B cell (primary cell): ENCODE measurements around the gene SFMBT2. TPM values are rescaled to one million over a fixed set of nuclear protein-coding genes. Genes with fewer than 3 reads are reported as not detected.

Source experiments
- ATAC-seq: fragments of 200-7000 bp; cut with Tn5 transposase; one replicate; pipeline ENCODE4 v1.10.0; 2021; ENCODE audit warnings: low read depth, mild to moderate bottlenecking, moderate number of reproducible peaks, moderate library complexity
- CTCF ChIA-PET: fragments of 350-600 bp; sonication (Branson Sonifier 250); formaldehyde crosslinking; loops from one replicate; lab custom pipeline; 2021; ENCODE audit warnings: antibody characterized with exemption, inconsistent platforms; lab: Charles Lee
- POLR2A ChIA-PET: fragments of 350-600 bp; sonication (Branson Sonifier 250); formaldehyde crosslinking; loops from one replicate; lab custom pipeline; 2021; ENCODE audit warnings: antibody characterized with exemption; lab: Charles Lee
- DNase-seq: peaks from one replicate; pipeline ENCODE4 v3.0.0; 2013
- H2AFZ ChIP-seq: 2 replicates; pipeline ENCODE4 v1.6.1; 2012; ENCODE audit warnings: mild to moderate bottlenecking, low read depth, low read length; ENCODE audit not compliant: insufficient read depth, poor library complexity, severe bottlenecking
- H3K27ac ChIP-seq, 2 donors: 1 replicate in 1 of 2; 2 replicates in 1 of 2; pipeline ENCODE4 v1.5.1; 2012 to 2013; ENCODE audit warnings: low read length in 2 of 2, mild to moderate bottlenecking in 2 of 2, moderate library complexity in 1 of 2
- H3K27me3 ChIP-seq, 4 experiments: fragments of 200-600 bp in 1 of 4; sonication (generic) in 1 of 4; replicated peaks in 1 of 4; 1 replicate in 2 of 4; 2 replicates in 2 of 4; pipeline versions ENCODE4 v1.6.1 to v1.7.0; 2013 to 2016; ENCODE audit warnings: low read length in 3 of 4, mild to moderate bottlenecking in 2 of 4, mixed read lengths in 1 of 4, moderate library complexity in 1 of 4; ENCODE audit not compliant: insufficient read depth in 4 of 4, control insufficient read depth in 3 of 4; ENCODE audit errors: control extremely low read depth in 1 of 4
- H3K36me3 ChIP-seq, 2 experiments: replicated peaks in 1 of 2; 1 replicate in 1 of 2; 2 replicates in 1 of 2; pipeline versions ENCODE4 v1.6.1 to v1.7.1; 2013; ENCODE audit warnings: low read length in 1 of 2; ENCODE audit not compliant: insufficient read depth in 2 of 2, control insufficient read depth in 1 of 2; ENCODE audit errors: control extremely low read depth in 1 of 2, extremely low read depth in 1 of 2
- H3K4me1 ChIP-seq, 2 donors: fragments of 200-600 bp in 1 of 2; sonication (generic) in 1 of 2; 1 replicate in 1 of 2; 2 replicates in 1 of 2; pipeline versions ENCODE4 v1.5.1 to v1.6.1; 2013 to 2017; ENCODE audit warnings: low read length in 2 of 2; ENCODE audit not compliant: control insufficient read depth in 2 of 2, insufficient read depth in 2 of 2
- H3K4me2 ChIP-seq: replicated peaks from 2 replicates; pipeline ENCODE3; 2012; ENCODE audit warnings: mild to moderate bottlenecking, low read depth, low read length; ENCODE audit not compliant: poor library complexity, severe bottlenecking
- H3K4me3 ChIP-seq, 5 experiments: fragments of 200-600 bp in 1 of 5; sonication (generic) in 1 of 5; 1 replicate in 3 of 5; 2 replicates in 2 of 5; pipeline versions ENCODE4 v1.5.1 to v1.7.0; 2011 to 2016; ENCODE audit warnings: low read length in 4 of 5, mild to moderate bottlenecking in 4 of 5, low read depth in 2 of 5, control low read depth in 1 of 5, moderate library complexity in 1 of 5; ENCODE audit not compliant: insufficient read depth in 1 of 5; ENCODE audit errors: control extremely low read depth in 1 of 5, extremely low read depth in 1 of 5
- H3K79me2 ChIP-seq: fragments of 200-600 bp; sonication (generic); one replicate; pipeline ENCODE4 v1.6.0; 2016; ENCODE audit warnings: low read length; ENCODE audit not compliant: control insufficient read depth, insufficient read depth
- H3K9ac ChIP-seq: fragments of 200-600 bp; sonication (generic); 2 replicates; pipeline ENCODE4 v1.6.1; 2017; ENCODE audit warnings: mild to moderate bottlenecking, low read length, moderate library complexity
- H3K9me3 ChIP-seq, 3 donors: one replicate each; pipeline versions ENCODE4 v1.6.1 to v1.7.1; 2013; ENCODE audit warnings: low read length in 2 of 3; ENCODE audit not compliant: control insufficient read depth in 2 of 3, insufficient read depth in 1 of 3; ENCODE audit errors: control extremely low read depth in 1 of 3
- H4K20me1 ChIP-seq: 2 replicates; pipeline ENCODE4 v1.6.0; 2012; ENCODE audit warnings: mild to moderate bottlenecking, low read length; ENCODE audit not compliant: insufficient read depth, control insufficient read depth, poor library complexity, severe bottlenecking
- H3K27ac Mint-ChIP-seq: one replicate; pipeline ENCODE4 v1.8.0; 2021; ENCODE audit warnings: mixed read lengths
- H3K27me3 Mint-ChIP-seq: one replicate; pipeline ENCODE4 v1.8.0; 2021; ENCODE audit warnings: mixed read lengths
- H3K4me1 Mint-ChIP-seq: one replicate; pipeline ENCODE4 v1.8.0; 2021; ENCODE audit warnings: mixed read lengths
- H3K4me3 Mint-ChIP-seq: one replicate; pipeline ENCODE4 v1.8.0; 2021; ENCODE audit warnings: mixed read lengths
- H3K9me3 Mint-ChIP-seq: one replicate; pipeline ENCODE4 v1.8.0; 2022; ENCODE audit warnings: mixed read lengths; ENCODE audit not compliant: insufficient read depth
- CTCF ChIP-seq: fragments of 200-600 bp; IDR thresholded peaks from one replicate; pipeline ENCODE4 v1.8.0; 2022; ENCODE audit warnings: antibody characterized with exemption, mild to moderate bottlenecking
- EZH2 ChIP-seq: IDR thresholded peaks from 2 replicates; pipeline ENCODE4 v1.6.1; 2012; ENCODE audit warnings: borderline replicate concordance, low read depth, mild to moderate bottlenecking, moderate library complexity, low read length; ENCODE audit not compliant: insufficient read depth, poor library complexity, severe bottlenecking
- WGBS: methylation state at CpG from one replicate; pipeline ENCODE4 v1.1.5; 2013; ENCODE audit warnings: missing lambda C conversion rate; ENCODE audit not compliant: insufficient coverage; 5-methylcytosine and 5-hydroxymethylcytosine counted together
- intact Hi-C: fragments of 100-400 bp; cut with micrococcal nuclease; formaldehyde crosslinking; loops from one replicate; pipeline ENCODE4 v1.10.0; 2022
- polyA plus RNA-seq: library from polyadenylated mRNA; depleted of rRNA; stranded (reverse); fragments of >200 nt; gene quantifications from 2 replicates; pipeline ENCODE4 v1.2.3, GENCODE V29; 2012
- total RNA-seq, 2 donors: library from RNA; stranded (reverse); fragments of 120-200 nt in 1 of 2; gene quantifications; 1 replicate in 1 of 2; 2 replicates in 1 of 2; pipeline versions ENCODE4 v1.2.3 to v1.2.4, GENCODE V29; 2013 to 2022

Gene SFMBT2
- total and polyA plus RNA-seq, 2 donors (not counting 1 experiment from before 2014, with no cell fraction given), result 2.3 to 24.0 TPM

- H3K27ac Mint-ChIP-seq, result no peak overlapping the region
- peaks cover 0 to 19% (median 17%) of the 10 kb centered on the region in 3 donors for H3K9me3 ChIP-seq
- no peaks in the 10 kb centered on the region for H4K20me1 ChIP-seq
- peaks cover 5 to 6% of the 10 kb centered on the region in 2 donors for H3K4me1 ChIP-seq
- ChIA-PET CTCF (interaction anchor here (0.7 kb wide), 1 partner anchor 8 kb away, joined by 3 read pairs; no protein-coding TSS in a partner anchor), POLR2A (no interaction called here)
- no peaks in the 10 kb centered on the region for H3K27me3 Mint-ChIP-seq
- H3K4me3 Mint-ChIP-seq, result no peak overlapping the region
- DNase-seq, result no peak
- H3K4me3 ChIP-seq, result no peak overlapping the region
- H2AFZ ChIP-seq, result no peak overlapping the region
- WGBS, result 93% methylated on average over 5 of the region's 7 CpGs
- intact Hi-C loops, result no loop called here
- H3K4me1 Mint-ChIP-seq, result peaks cover 14% of the 10 kb centered on the region
- peaks cover 6 to 55% of the 10 kb centered on the region in 2 experiments for H3K36me3 ChIP-seq
- H3K4me2 ChIP-seq, result no peak overlapping the region
- ATAC-seq, result no peak
- H3K9me3 Mint-ChIP-seq, result peaks cover 10% of the 10 kb centered on the region
- no peak overlapping the region for H3K9ac ChIP-seq
- peaks cover under 1% of the 10 kb centered on the region for H3K79me2 ChIP-seq
- H3K27me3 ChIP-seq, result no peaks in the 10 kb centered on the region
- H3K27ac ChIP-seq, result no peak overlapping the region
- TF ChIP-seq CTCF (no peak), EZH2 (no peak)
Observed at GRCh38 chr10:7370511-7370910, 40.3 kb downstream of the SFMBT2 start.

GRCh38 chr10:7365027-7365745, 45.6 kb downstream of the SFMBT2 start:
- no peak overlapping the region for H3K27ac Mint-ChIP-seq
- POLR2A ChIA-PET, result no interaction called here

More at GRCh38 chr10:7365027-7365745, 45.6 kb downstream of the SFMBT2 start:
- no peak overlapping the region for H3K27ac ChIP-seq
- H3K9me3 Mint-ChIP-seq, result peaks cover 4% of the 10 kb centered on the region
- DNase-seq (no peak), ATAC-seq (no peak)
- no peaks in the 10 kb centered on the region for H3K27me3 ChIP-seq
- peaks cover 0 to 19% (median 18%) of the 10 kb centered on the region in 3 donors for H3K9me3 ChIP-seq
- H4K20me1 ChIP-seq, result no peaks in the 10 kb centered on the region
- intact Hi-C loops, result no loop called here
- CTCF ChIA-PET, result no interaction called here
- no peak overlapping the region for H3K4me2 ChIP-seq
- H3K4me3 Mint-ChIP-seq, result no peak overlapping the region
- peaks cover 6 to 50% of the 10 kb centered on the region in 2 experiments for H3K36me3 ChIP-seq
- H3K4me1 Mint-ChIP-seq, result no peaks in the 10 kb centered on the region
- WGBS, result 98% methylated on average over 8 of the region's 11 CpGs
- no peaks in the 10 kb centered on the region for H3K79me2 ChIP-seq
- H3K27me3 Mint-ChIP-seq, result no peaks in the 10 kb centered on the region
- H2AFZ ChIP-seq, result no peak overlapping the region
- no peaks in the 10 kb centered on the region for H3K4me1 ChIP-seq
- no peak overlapping the region for H3K4me3 ChIP-seq
- no peak for TF ChIP-seq CTCF
- no peak for TF ChIP-seq EZH2
- no peak overlapping the region for H3K9ac ChIP-seq
